Lung (tissue), 12 donors: ENCODE results near the gene ARHGAP20. TPM values are rescaled to one million over a fixed set of nuclear protein-coding genes. Genes with fewer than 3 reads are reported as not detected.

ENCODE experiments used
- ATAC-seq: fragments of 200-7000 bp; cut with Tn5 transposase; one replicate; pipeline ENCODE4 v1.9.1; 2020; ENCODE audit warnings: moderate number of reproducible peaks; ENCODE audit not compliant: insufficient read depth, low FRiP score
- DNase-seq, 3 donors: peaks; one replicate each; pipeline ENCODE4 v3.0.0-alpha.2; 2013 to 2017
- H3K27ac ChIP-seq, 2 donors: one replicate each; pipeline ENCODE4 v1.5.1; 2013; ENCODE audit warnings: mild to moderate bottlenecking in 2 of 2, moderate library complexity in 2 of 2, control low read depth in 1 of 2, inconsistent platforms in 1 of 2, low read depth in 1 of 2, low read length in 1 of 2
- H3K27me3 ChIP-seq, 3 donors: one replicate each; pipeline ENCODE4 v1.5.1; 2013; ENCODE audit warnings: low read length in 2 of 3; ENCODE audit not compliant: control insufficient read depth in 3 of 3, insufficient read depth in 3 of 3
- H3K36me3 ChIP-seq, 4 donors: one replicate each; pipeline ENCODE4 v1.5.1; 2013; ENCODE audit warnings: low read length in 4 of 4, mild to moderate bottlenecking in 1 of 4, moderate library complexity in 1 of 4; ENCODE audit not compliant: control insufficient read depth in 4 of 4, insufficient read depth in 4 of 4
- H3K4me1 ChIP-seq, 5 donors: one replicate each; pipeline ENCODE4 v1.5.1; 2013; ENCODE audit warnings: low read length in 5 of 5, mild to moderate bottlenecking in 2 of 5, moderate library complexity in 1 of 5; ENCODE audit not compliant: control insufficient read depth in 5 of 5, insufficient read depth in 5 of 5
- H3K4me3 ChIP-seq: one replicate; pipeline ENCODE4 v1.5.1; 2013; ENCODE audit warnings: mild to moderate bottlenecking, control low read depth, moderate library complexity
- H3K9ac ChIP-seq, 2 donors: one replicate each; pipeline ENCODE4 v1.5.1; 2013; ENCODE audit warnings: low read length in 2 of 2, control low read depth in 1 of 2; ENCODE audit not compliant: insufficient read depth in 1 of 2
- H3K9me3 ChIP-seq, 4 donors: one replicate each; pipeline ENCODE4 v1.5.1; 2013; ENCODE audit warnings: low read length in 3 of 4, mild to moderate bottlenecking in 1 of 4, moderate library complexity in 1 of 4; ENCODE audit not compliant: control insufficient read depth in 4 of 4, insufficient read depth in 3 of 4
- WGBS, 2 donors: extraction: QIAGEN DNeasy Blood & Tissue Kit; methylation state at CpG; one replicate each; pipeline ENCODE4 v1.1.7; 2013; 5-methylcytosine and 5-hydroxymethylcytosine counted together
- polyA plus RNA-seq, 2 donors: library from polyadenylated mRNA; stranded (reverse); fragments of 200-250 nt; gene quantifications; one replicate each; pipeline ENCODE4 v1.2.1, GENCODE V29; 2013
- total RNA-seq, 2 donors: library from RNA; depleted of rRNA in 1 of 2; stranded (reverse); fragments of >200 nt in 1 of 2; gene quantifications; one replicate each; pipeline ENCODE4 v1.2.1, GENCODE V29; 2014 to 2021
- TF ChIP-seq, protein P1 (sequence below): IDR thresholded peaks from 2 replicates; pipeline ENCODE4 v1.5.1; 2012; ENCODE audit warnings: mild to moderate bottlenecking; ENCODE audit errors: control extremely low read depth, extremely low read depth
- donor health status: control.
- donor health status: control.
- donor health status: Bipolar disorder and iron deficiency.
- donor health status: healthy.
- donor health status: DM: yes; HTN: yes; CAD: no.

The ARHGAP20 gene
- total and polyA plus RNA-seq, 4 donors: 0.67 to 20.9 (median 3.0) TPM

DNA sequence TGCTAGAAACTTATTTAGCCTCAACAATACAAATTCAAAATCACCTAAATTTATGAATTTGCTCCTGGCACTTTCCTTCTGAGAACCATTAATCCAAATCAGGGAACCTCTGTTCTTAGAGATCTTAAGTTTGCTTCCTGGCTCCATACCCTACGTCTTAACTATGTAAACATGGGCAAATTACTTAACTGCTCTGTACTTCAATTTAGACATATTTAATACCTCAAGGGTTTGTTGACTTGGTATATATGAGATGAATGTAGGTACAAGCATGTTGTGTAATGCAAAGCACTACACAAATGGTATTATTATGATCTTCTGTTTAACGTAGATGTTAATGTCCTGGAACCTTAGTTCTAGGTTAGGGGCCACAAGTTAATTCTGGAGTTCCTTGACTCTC, 22.6 kb upstream of the ARHGAP20 start:
- DNase-seq: no peak
- Histone ChIP-seq H3K4me3 (no peak overlapping the region), H3K9me3 (no peaks in the 10 kb centered on the region), H3K9ac (no peak overlapping the region), H3K36me3 (no peaks in the 10 kb centered on the region), H3K4me1 (peaks cover 0 to 17% (median 11%) of the 10 kb centered on the region in 5 donors), H3K27ac (no peak overlapping the region), H3K27me3 (no peaks in the 10 kb centered on the region)
- TF ChIP-seq, protein P1, sequence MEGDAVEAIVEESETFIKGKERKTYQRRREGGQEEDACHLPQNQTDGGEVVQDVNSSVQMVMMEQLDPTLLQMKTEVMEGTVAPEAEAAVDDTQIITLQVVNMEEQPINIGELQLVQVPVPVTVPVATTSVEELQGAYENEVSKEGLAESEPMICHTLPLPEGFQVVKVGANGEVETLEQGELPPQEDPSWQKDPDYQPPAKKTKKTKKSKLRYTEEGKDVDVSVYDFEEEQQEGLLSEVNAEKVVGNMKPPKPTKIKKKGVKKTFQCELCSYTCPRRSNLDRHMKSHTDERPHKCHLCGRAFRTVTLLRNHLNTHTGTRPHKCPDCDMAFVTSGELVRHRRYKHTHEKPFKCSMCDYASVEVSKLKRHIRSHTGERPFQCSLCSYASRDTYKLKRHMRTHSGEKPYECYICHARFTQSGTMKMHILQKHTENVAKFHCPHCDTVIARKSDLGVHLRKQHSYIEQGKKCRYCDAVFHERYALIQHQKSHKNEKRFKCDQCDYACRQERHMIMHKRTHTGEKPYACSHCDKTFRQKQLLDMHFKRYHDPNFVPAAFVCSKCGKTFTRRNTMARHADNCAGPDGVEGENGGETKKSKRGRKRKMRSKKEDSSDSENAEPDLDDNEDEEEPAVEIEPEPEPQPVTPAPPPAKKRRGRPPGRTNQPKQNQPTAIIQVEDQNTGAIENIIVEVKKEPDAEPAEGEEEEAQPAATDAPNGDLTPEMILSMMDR: no peak
- ATAC-seq: no peak
- WGBS, 2 donors: 25 to 85% methylated on average over 2 of the region's 2 CpGs

DNA sequence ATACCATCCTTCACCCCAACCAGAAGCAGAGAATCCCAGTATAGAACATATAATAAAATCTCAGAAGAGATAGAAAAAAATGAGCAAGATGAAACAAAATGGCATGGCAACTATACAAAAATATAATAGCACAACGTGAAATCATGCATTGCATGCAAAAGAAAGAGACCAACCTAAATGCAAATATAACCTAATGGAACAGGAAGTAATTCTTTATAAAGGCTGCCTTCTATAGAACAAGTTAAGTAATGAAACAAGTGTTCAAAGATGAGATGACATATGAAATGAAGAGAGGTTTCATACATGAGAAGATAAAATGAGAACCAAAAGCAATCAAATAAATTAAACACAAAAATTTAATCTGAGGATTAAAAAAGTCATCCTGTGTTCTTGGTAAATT, 18.5 kb upstream of the ARHGAP20 start:
- no peaks in the 10 kb centered on the region for H3K36me3 ChIP-seq
- H3K4me3 ChIP-seq: no peak overlapping the region
- ATAC-seq (no peak), DNase-seq (no peak)
- TF ChIP-seq, protein P1: no peak
- H3K9me3 ChIP-seq: peaks cover 0 to 3% (median 0%) of the 10 kb centered on the region in 4 donors
- WGBS, 2 donors: 76 to 83% methylated on average over 1 of the region's 1 CpG
- H3K4me1 ChIP-seq: peaks cover 0 to 8% (median 3%) of the 10 kb centered on the region in 5 donors
- no peaks in the 10 kb centered on the region for H3K27me3 ChIP-seq
- H3K27ac ChIP-seq: no peak overlapping the region
- no peak overlapping the region for H3K9ac ChIP-seq

DNA sequence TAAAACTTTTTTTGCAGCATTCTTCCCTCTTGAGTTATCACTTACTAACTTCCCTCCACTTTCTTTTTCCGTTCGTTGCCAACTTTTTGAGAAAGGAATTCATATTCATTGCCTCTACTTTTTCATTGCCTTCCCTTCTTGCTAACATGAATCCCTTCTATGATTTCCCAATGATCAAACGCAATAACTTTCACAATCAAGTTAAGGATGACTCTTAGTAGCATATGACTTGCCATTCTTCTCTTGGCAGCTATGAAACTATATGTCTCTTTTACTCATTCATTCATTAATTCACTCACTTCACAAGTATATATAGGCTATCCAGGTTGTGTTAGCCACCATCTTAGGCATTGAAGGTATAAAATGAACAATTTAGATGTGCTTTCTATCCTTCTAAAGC, 16.6 kb upstream of the ARHGAP20 start:
- H3K36me3 ChIP-seq: no peaks in the 10 kb centered on the region
- ATAC-seq: no peak
- no peak for DNase-seq
- H3K9ac ChIP-seq: no peak overlapping the region
- H3K27ac ChIP-seq: no peak overlapping the region
- TF ChIP-seq, protein P1: no peak
- H3K4me1 ChIP-seq: no peaks in the 10 kb centered on the region
- no peaks in the 10 kb centered on the region for H3K27me3 ChIP-seq
- 66 to 78% methylated on average over 3 of the region's 3 CpGs for WGBS, 2 donors
- no peak overlapping the region for H3K4me3 ChIP-seq
- peaks cover 0 to 3% (median 0%) of the 10 kb centered on the region in 4 donors for H3K9me3 ChIP-seq

DNA sequence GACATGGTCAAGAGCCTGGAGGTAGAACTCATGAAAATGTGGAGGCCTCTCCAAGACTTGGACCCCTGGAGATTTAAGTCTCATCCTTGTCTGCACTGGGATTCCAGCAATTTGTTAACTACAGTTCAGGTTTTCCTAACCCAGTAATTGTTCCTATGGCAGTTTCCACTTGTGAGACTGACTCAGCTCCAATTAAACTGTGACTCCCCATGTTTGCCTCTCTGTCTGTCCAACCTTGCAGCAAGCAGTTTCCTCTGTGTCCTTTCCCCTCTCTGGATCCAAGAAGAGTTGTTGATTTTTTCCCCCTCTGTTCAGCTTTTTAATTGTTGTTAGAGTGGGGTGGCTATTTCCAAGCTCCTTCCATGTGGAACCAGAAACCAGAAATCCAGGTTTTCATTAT, 16.2 kb upstream of the ARHGAP20 start:
- peaks cover 0 to 3% (median 0%) of the 10 kb centered on the region in 4 donors for H3K9me3 ChIP-seq

More for the DNA sequence above, 16.2 kb upstream of the ARHGAP20 start:
- Histone ChIP-seq H3K9ac (no peak overlapping the region), H3K27me3 (no peaks in the 10 kb centered on the region), H3K36me3 (no peaks in the 10 kb centered on the region), H3K4me3 (no peak overlapping the region), H3K27ac (no peak overlapping the region), H3K4me1 (no peaks in the 10 kb centered on the region)
- DNase-seq (no peak), ATAC-seq (no peak)
- TF ChIP-seq, protein P1: no peak
